Spleen (tissue), 7 donors: ENCODE results near the gene PHACTR1.

Experiments used
- CTCF ChIP-seq, 11 experiments: fragments of 200-600 bp in 7 of 11; fragments of 450-650 bp in 4 of 11; sonication (generic) in 4 of 11; IDR thresholded peaks in 8 of 11; conservative IDR thresholded peaks in 3 of 11; 1 replicate in 7 of 11; 2 replicates in 4 of 11; pipeline versions ENCODE4 v1.4.0 to v1.8.0; 2016 to 2021; ENCODE audit warnings: antibody characterized with exemption in 11 of 11, inconsistent platforms in 4 of 11, mild to moderate bottlenecking in 1 of 11
- POLR2A ChIP-seq, 3 donors: fragments of 450-650 bp; IDR thresholded peaks; one replicate each; pipeline ENCODE4 v1.5.1; 2017; ENCODE audit warnings: antibody characterized with exemption in 3 of 3, mild to moderate bottlenecking in 1 of 3
- donor health status: DM: no; HTN: no; CAD: no; lungs with moderate emphysema.
- donor health status: DM: no; HTN: no; CAD: no.
- donor health status: DM: no; HTN: no; CAD: no.

GRCh38 chr6:13220266-13220665 lies 503.7 kb downstream of the PHACTR1 start:
- TF ChIP-seq CTCF (IDR thresholded peaks at IDR 0.05 in 8 of 11, conservative IDR thresholded peaks at IDR 0.05 in 3 of 11) = no peak
- no peak for TF ChIP-seq POLR2A (IDR thresholded peaks at IDR 0.05)
